HG03066 (cell line): Measurements from ENCODE around the gene PNMA5.
A peak's percentile ranks its signal among the peaks of the same experiment; 100 is the strongest.

Source experiments
- ATAC-seq: cut with Tn5 transposase; IDR thresholded peaks from one replicate; pipeline ENCODE4 v1.9.1; 2021; ENCODE audit warnings: low read depth; ENCODE audit not compliant: unreplicated experiment

Gene PNMA5

GRCh38 chrX:152959626-152960025, 34.3 kb downstream of the PNMA5 start:
- no peak for ATAC-seq

- peak; percentile 97 for ATAC-seq
Measured at GRCh38 chrX:152958524-152959465, 35.1 kb downstream of the PNMA5 start.

GRCh38 chrX:152958047-152958446, 35.9 kb downstream of the PNMA5 start:
- no peak for ATAC-seq

- ATAC-seq, result no peak
Measured at GRCh38 chrX:152950786-152951185, 43.1 kb downstream of the PNMA5 start.

GRCh38 chrX:152949114-152949513, 44.8 kb downstream of the PNMA5 start:
- ATAC-seq, result no peak

- ATAC-seq, result no peak
Measured at GRCh38 chrX:152946681-152947080, 47.2 kb downstream of the PNMA5 start.

- no peak for ATAC-seq
Measured at GRCh38 chrX:152945021-152945979, 48.6 kb downstream of the PNMA5 start.

GRCh38 chrX:152943826-152944225, 50.1 kb downstream of the PNMA5 start:
- no peak for ATAC-seq

GRCh38 chrX:152942077-152942442, 51.9 kb downstream of the PNMA5 start:
- ATAC-seq, result no peak

- peak; percentile 86 for ATAC-seq
Measured at GRCh38 chrX:152941328-152942076, 52.4 kb downstream of the PNMA5 start.
